Astrocyte (in vitro differentiated cells and primary cell): ENCODE measurements around the gene SMPD3. TPM values are rescaled to one million over a fixed set of nuclear protein-coding genes. Genes with fewer than 3 reads are reported as not detected.

Source experiments
- DNase-seq: peaks from one replicate; pipeline ENCODE4 v3.0.0-alpha.2; 2010; ENCODE audit warnings: low read depth
- FAIRE-seq: peaks from 2 replicates; lab custom pipeline; 2011; peaks lifted over from hg19 to GRCh38; lab: Jason Lieb, UNC
- H2AFZ ChIP-seq: 2 replicates; pipeline ENCODE4 v1.6.0; 2012; ENCODE audit warnings: low read depth, low read length, inconsistent platforms
- H3K27ac ChIP-seq: 2 replicates; pipeline ENCODE4 v1.5.1; 2011; ENCODE audit warnings: low read depth, low read length, inconsistent platforms
- H3K27me3 ChIP-seq: 2 replicates; pipeline ENCODE4 v1.6.0; 2011; ENCODE audit warnings: low read length, inconsistent platforms; ENCODE audit not compliant: insufficient read depth
- H3K36me3 ChIP-seq: 2 replicates; pipeline ENCODE4 v1.5.1; 2011; ENCODE audit warnings: low read length, inconsistent platforms; ENCODE audit not compliant: insufficient read depth
- H3K4me1 ChIP-seq: 2 replicates; pipeline ENCODE4 v1.5.1; 2011; ENCODE audit warnings: low read length, inconsistent platforms; ENCODE audit not compliant: insufficient read depth
- H3K4me2 ChIP-seq: 2 replicates; pipeline ENCODE4 v1.6.0; 2012; ENCODE audit warnings: low read length, inconsistent platforms
- H3K4me3 ChIP-seq: 2 replicates; pipeline ENCODE4 v1.5.1; 2011; ENCODE audit warnings: low read depth, mild to moderate bottlenecking, low read length, inconsistent platforms; ENCODE audit not compliant: insufficient read depth
- H3K79me2 ChIP-seq: 2 replicates; pipeline ENCODE4 v1.6.0; 2012; ENCODE audit warnings: mild to moderate bottlenecking, low read length, inconsistent platforms; ENCODE audit not compliant: insufficient read depth
- H3K9ac ChIP-seq: 2 replicates; pipeline ENCODE4 v1.6.0; 2012; ENCODE audit warnings: mild to moderate bottlenecking, low read length, inconsistent platforms
- H3K9me3 ChIP-seq: 2 replicates; pipeline ENCODE4 v1.5.1; 2012; ENCODE audit warnings: low read depth, mild to moderate bottlenecking, low read length, inconsistent platforms; ENCODE audit not compliant: insufficient read depth
- H4K20me1 ChIP-seq: 2 replicates; pipeline ENCODE4 v1.6.0; 2012; ENCODE audit warnings: low read length, inconsistent platforms; ENCODE audit not compliant: insufficient read depth
- H3K27ac Mint-ChIP-seq: one replicate; pipeline ENCODE4 v1.8.0; 2021; ENCODE audit warnings: mild to moderate bottlenecking, mixed read lengths; ENCODE audit not compliant: unreplicated experiment
- H3K27me3 Mint-ChIP-seq: one replicate; pipeline ENCODE4 v1.8.0; 2021; ENCODE audit warnings: low read depth, mixed read lengths; ENCODE audit not compliant: unreplicated experiment
- H3K36me3 Mint-ChIP-seq: one replicate; pipeline ENCODE4 v1.8.0; 2021; ENCODE audit warnings: low read depth, mixed read lengths; ENCODE audit not compliant: unreplicated experiment
- H3K4me1 Mint-ChIP-seq: one replicate; pipeline ENCODE4 v1.8.0; 2021; ENCODE audit warnings: low read depth, mixed read lengths; ENCODE audit not compliant: unreplicated experiment
- H3K4me3 Mint-ChIP-seq: one replicate; pipeline ENCODE4 v1.8.0; 2021; ENCODE audit warnings: mild to moderate bottlenecking, moderate library complexity, mixed read lengths; ENCODE audit not compliant: unreplicated experiment
- H3K9me3 Mint-ChIP-seq: one replicate; pipeline ENCODE4 v1.8.0; 2021; ENCODE audit warnings: mild to moderate bottlenecking, mixed read lengths; ENCODE audit not compliant: unreplicated experiment
- EZH2 ChIP-seq: IDR thresholded peaks from 2 replicates; pipeline ENCODE4 v1.6.1; 2012; ENCODE audit warnings: mild to moderate bottlenecking, low read length, inconsistent platforms; ENCODE audit not compliant: insufficient read depth
- total RNA-seq: library from RNA; stranded (reverse); gene quantifications from 2 replicates; pipeline ENCODE4 v1.2.1, GENCODE V29; 2021
- TF ChIP-seq, protein P1 (sequence below): IDR thresholded peaks from 2 replicates; pipeline ENCODE4 v1.5.1; 2011; ENCODE audit warnings: low read depth, mild to moderate bottlenecking, inconsistent platforms, low read length, moderate library complexity; ENCODE audit not compliant: insufficient read depth

The SMPD3 gene
- total RNA-seq, 1 donor from 2014 or later = 0.25 TPM

GRCh38 chr16:68416057-68417046, 32.0 kb downstream of the SMPD3 start:
- Mint-ChIP-seq H3K4me3 (no peak overlapping the region), H3K9me3 (peaks cover 3% of the 10 kb centered on the region), H3K4me1 (peaks cover 4% of the 10 kb centered on the region), H3K36me3 (peaks cover 2% of the 10 kb centered on the region), H3K27me3 (peaks cover 45% of the 10 kb centered on the region), H3K27ac (no peak overlapping the region)
- Histone ChIP-seq H3K27me3 (peaks cover 2% of the 10 kb centered on the region), H3K4me1 (no peaks in the 10 kb centered on the region), H4K20me1 (no peaks in the 10 kb centered on the region), H3K4me2 (no peak overlapping the region), H2AFZ (no peak overlapping the region), H3K9me3 (no peaks in the 10 kb centered on the region), H3K27ac (no peak overlapping the region), H3K4me3 (no peak overlapping the region), H3K79me2 (no peaks in the 10 kb centered on the region), H3K36me3 (no peaks in the 10 kb centered on the region), H3K9ac (no peak overlapping the region)
- TF ChIP-seq EZH2 = no peak
- TF ChIP-seq, protein P1, sequence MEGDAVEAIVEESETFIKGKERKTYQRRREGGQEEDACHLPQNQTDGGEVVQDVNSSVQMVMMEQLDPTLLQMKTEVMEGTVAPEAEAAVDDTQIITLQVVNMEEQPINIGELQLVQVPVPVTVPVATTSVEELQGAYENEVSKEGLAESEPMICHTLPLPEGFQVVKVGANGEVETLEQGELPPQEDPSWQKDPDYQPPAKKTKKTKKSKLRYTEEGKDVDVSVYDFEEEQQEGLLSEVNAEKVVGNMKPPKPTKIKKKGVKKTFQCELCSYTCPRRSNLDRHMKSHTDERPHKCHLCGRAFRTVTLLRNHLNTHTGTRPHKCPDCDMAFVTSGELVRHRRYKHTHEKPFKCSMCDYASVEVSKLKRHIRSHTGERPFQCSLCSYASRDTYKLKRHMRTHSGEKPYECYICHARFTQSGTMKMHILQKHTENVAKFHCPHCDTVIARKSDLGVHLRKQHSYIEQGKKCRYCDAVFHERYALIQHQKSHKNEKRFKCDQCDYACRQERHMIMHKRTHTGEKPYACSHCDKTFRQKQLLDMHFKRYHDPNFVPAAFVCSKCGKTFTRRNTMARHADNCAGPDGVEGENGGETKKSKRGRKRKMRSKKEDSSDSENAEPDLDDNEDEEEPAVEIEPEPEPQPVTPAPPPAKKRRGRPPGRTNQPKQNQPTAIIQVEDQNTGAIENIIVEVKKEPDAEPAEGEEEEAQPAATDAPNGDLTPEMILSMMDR = no peak
- DNase-seq (no peak), FAIRE-seq (no peak)

DNA sequence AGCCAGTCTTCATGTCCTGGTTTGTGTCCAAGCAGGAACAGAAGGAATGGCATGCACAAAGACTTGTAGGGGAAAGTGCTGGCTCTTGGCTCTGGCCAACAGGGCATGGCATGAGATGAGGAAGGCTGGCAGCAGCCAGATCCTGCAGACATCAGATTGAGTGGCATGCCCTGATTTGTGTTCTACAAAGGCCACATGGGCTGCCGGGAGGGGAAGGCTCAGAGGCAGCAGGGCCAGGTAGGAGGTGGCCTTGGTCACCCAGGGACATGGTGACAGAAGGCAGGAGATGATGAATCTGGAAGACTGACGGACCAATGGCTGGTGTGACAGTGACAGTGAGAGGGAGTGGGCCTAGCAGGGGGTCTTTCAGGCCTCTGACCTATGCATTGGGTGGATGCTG, 33.7 kb downstream of the SMPD3 start:
- FAIRE-seq = no peak
- H3K27me3 Mint-ChIP-seq = peaks cover 45% of the 10 kb centered on the region
- no peak overlapping the region for H3K4me3 Mint-ChIP-seq
- no peak overlapping the region for H3K27ac Mint-ChIP-seq
- no peak overlapping the region for H3K4me3 ChIP-seq
- peaks cover 4% of the 10 kb centered on the region for H3K4me1 Mint-ChIP-seq
- H3K4me2 ChIP-seq = no peak overlapping the region
- peaks cover 2% of the 10 kb centered on the region for H3K36me3 Mint-ChIP-seq
- no peaks in the 10 kb centered on the region for H3K9me3 ChIP-seq
- no peak overlapping the region for H3K9ac ChIP-seq
- TF ChIP-seq EZH2 = no peak
- no peaks in the 10 kb centered on the region for H3K79me2 ChIP-seq
- peaks cover 3% of the 10 kb centered on the region for H3K9me3 Mint-ChIP-seq
- H3K27me3 ChIP-seq = peaks cover 2% of the 10 kb centered on the region
- no peak overlapping the region for H3K27ac ChIP-seq
- no peak overlapping the region for H2AFZ ChIP-seq
- no peak for DNase-seq
- no peaks in the 10 kb centered on the region for H4K20me1 ChIP-seq
- no peaks in the 10 kb centered on the region for H3K4me1 ChIP-seq
- no peaks in the 10 kb centered on the region for H3K36me3 ChIP-seq

DNA sequence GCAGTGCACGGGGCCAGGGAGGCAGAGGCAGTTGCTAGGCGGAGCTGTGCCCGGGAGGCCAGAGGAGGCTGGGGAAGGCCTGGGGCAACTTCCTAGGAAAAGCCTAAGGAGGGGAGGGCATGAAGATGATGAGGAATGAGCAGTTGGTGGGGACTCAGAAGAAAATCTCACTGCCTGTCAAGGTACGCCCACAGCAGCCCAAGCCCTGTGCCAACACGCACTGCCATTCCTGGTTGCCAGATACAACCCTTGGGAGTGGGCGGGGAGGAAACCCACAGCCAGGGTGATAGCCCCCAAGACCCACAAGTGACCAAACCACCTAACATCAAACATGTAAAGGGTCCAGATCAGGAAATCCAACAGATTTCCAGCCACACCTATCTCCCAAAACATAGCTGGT, 36.2 kb downstream of the SMPD3 start:
- Mint-ChIP-seq H3K4me3 (no peak overlapping the region), H3K27me3 (peaks cover 43% of the 10 kb centered on the region), H3K4me1 (peaks cover 6% of the 10 kb centered on the region), H3K27ac (no peak overlapping the region), H3K9me3 (no peaks in the 10 kb centered on the region), H3K36me3 (no peaks in the 10 kb centered on the region)
- Histone ChIP-seq H3K36me3 (no peaks in the 10 kb centered on the region), H3K4me1 (peaks cover under 1% of the 10 kb centered on the region), H3K79me2 (no peaks in the 10 kb centered on the region), H4K20me1 (no peaks in the 10 kb centered on the region), H3K9me3 (no peaks in the 10 kb centered on the region), H2AFZ (no peak overlapping the region), H3K4me3 (no peak overlapping the region), H3K27me3 (peaks cover 4% of the 10 kb centered on the region), H3K27ac (no peak overlapping the region), H3K9ac (no peak overlapping the region), H3K4me2 (no peak overlapping the region)
- TF ChIP-seq, protein P1 = no peak
- no peak for TF ChIP-seq EZH2
- no peak for DNase-seq
- no peak for FAIRE-seq
